ENCODE measurements around the gene DIPK1A.
"Not testable (repeated sequence)": the region's sequence is repeated elsewhere in the genome, so short reads cannot be mapped to it uniquely, and the experiment has no call there.

The DIPK1A gene

DNA sequence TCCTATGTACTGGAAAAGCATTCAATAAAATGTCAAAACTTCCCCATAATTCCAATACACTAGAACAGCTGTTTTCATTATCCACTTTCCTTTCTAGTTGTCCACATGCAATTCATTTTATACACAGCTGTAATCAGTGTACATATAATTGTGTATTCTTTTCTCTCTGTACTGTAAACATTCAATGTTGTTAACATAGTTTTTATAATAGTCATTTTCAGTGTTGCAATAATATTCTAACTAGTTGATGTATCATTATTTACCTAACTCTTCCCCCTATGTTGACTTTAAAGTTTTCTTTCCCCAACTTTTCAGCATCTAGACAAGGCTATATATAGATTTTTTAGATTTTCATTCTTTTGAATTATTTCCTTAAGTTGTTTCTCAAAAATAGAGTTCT lies 44.4 kb downstream of the DIPK1A start:
- DNase-seq (ENCODE audit: low spot score) = no peak

DNA sequence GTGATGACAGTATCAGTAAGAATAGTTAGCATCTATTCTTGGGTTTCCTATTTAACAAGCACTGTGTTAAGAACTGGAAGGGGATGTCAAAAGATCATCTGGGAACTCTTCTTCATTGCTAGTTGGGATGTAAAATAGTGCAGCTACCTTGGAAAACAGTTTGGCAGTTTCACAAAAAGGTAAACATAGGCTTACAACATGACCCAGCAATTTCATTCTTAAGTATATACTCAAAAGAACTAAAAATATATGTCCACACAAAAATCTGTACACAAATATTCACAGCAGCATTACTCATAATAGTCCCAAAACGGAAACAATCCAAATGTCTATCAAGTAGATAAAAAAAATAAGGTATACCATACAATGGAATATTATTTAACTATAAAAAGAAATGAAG lies 45.7 kb downstream of the DIPK1A start:
- no peak for DNase-seq (ENCODE audit: low spot score)

GRCh38 chr1:92913093-92913819 lies 48.0 kb downstream of the DIPK1A start:
- no peak for DNase-seq (ENCODE audit: low spot score)

GRCh38 chr1:92910081-92910480 lies 51.2 kb downstream of the DIPK1A start:
- no peak for DNase-seq (ENCODE audit: low spot score)

GRCh38 chr1:92909321-92909720 lies 51.9 kb downstream of the DIPK1A start:
- DNase-seq (ENCODE audit: low spot score) = no peak

DNA sequence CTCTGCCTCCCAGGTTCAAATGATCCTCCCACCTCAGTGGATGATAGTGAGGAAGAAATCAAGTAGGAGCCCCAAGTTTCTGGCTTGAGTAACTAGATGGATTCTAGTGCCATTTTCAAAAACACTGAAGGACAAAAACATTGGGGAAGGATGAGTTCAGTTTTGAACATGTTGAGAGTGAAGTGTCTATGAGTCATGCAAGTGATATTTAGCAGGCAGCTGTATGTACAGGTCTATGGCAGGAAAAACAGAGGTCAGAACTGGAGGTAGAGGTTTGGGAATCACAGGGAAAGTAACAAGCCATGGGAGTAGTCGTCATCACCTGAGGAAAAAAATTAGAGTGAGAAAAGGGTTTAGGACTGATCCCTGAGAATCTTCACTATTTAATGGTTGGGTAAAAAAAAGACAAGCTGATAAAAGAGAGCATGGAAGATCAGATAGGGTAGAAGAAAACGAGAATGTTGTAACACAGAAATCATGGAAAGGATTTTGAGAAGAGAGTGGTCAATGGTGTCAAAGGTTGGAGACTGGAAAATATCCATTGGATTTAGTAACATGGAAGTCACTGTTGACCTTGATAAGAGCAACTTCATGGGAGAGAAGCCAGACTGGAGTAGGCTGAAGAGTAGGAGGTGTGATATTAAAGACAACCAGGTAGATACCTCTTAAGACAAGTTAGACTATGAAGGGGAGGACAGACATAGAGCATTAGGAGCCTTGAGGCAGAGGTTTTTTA lies 53.1 kb downstream of the DIPK1A start:
- DNase-seq (ENCODE audit: low spot score) = no peak

GRCh38 chr1:92903765-92904164 lies 57.5 kb downstream of the DIPK1A start:
- no peak for DNase-seq (ENCODE audit: low spot score)

DNA sequence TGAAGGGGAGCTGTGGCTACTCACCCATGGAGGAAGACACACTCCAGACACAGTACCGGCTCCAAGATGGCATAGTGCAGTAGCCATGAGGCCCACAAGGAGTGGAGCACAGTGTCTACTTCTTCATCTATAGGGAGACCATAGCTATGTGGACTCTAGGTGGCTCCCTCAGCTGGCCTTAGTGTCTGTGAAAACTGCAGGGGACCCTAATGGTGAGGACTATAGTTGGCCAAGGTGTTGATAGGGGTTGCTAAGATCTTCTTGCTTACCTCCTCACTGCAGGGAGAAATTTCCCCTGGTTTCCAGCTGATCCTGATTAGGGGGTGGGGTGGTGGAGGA lies 58.9 kb downstream of the DIPK1A start:
- DNase-seq (ENCODE audit: low spot score) = no peak

DNA sequence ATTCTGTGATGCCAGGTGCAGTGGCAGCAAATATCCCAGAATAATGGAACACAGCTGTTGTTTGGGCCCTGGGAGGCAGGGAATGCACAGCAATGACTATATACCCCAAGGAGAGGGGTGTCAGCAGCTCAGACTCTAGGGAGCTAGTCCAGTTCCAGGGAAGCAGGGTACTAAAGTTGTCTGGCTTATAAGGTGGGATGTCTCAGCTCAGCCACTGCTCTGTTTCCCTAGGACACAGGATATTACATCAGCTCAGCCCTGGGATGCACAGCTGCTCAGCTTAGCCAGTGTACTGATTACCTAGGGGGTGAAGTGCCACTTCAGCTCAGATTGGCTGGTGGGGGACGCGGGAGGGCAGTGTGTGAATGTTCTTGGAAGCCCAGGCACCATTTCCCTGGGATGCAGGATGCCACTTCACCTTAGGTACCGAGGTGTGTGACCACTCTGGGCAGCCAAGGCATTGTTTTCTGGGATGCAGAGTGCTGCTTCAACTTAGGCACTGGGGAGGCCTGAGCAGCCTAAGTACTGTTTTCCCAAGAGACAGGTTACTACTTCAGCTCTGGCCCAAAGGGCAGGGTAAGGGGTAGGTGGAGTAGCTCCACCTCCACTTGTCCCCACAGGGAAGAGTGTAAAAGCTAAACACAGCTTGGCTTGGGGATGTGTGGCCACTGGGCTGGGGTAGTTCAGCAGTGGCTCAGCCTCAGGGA lies 59.4 kb downstream of the DIPK1A start:
- DNase-seq (ENCODE audit: low spot score) = no peak

GRCh38 chr1:92901126-92901525 lies 60.1 kb downstream of the DIPK1A start:
- DNase-seq (ENCODE audit: low spot score) = no peak

- DNase-seq (ENCODE audit: low spot score) = no peak
Measured at GRCh38 chr1:92900539-92900938, 60.7 kb downstream of the DIPK1A start.

- no peak for DNase-seq (ENCODE audit: low spot score)
Measured at GRCh38 chr1:92899780-92900179, 61.5 kb downstream of the DIPK1A start.

DNA sequence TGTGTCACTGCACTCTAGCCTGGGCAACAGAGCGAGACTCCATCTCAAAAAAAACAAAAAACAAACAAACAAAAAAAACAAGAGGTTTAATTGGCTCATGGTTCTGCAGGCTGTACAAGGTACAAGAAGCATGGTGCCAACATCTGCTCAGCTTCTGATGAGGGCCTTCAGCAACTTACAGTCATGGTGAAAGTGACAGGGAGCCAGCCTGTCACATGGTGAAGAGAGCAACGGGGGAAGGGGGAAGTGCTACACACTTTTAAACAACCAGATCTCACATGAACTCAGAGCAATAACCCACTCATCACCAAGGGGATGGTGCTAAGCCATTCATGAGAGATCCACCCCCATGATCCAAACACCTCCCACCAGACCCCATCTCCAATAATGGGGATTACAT lies 63.2 kb downstream of the DIPK1A start:
- not testable (repeated sequence) for DNase-seq (ENCODE audit: low spot score)

GRCh38 chr1:92887465-92887864 lies 73.8 kb downstream of the DIPK1A start:
- DNase-seq (ENCODE audit: low spot score) = no peak

DNA sequence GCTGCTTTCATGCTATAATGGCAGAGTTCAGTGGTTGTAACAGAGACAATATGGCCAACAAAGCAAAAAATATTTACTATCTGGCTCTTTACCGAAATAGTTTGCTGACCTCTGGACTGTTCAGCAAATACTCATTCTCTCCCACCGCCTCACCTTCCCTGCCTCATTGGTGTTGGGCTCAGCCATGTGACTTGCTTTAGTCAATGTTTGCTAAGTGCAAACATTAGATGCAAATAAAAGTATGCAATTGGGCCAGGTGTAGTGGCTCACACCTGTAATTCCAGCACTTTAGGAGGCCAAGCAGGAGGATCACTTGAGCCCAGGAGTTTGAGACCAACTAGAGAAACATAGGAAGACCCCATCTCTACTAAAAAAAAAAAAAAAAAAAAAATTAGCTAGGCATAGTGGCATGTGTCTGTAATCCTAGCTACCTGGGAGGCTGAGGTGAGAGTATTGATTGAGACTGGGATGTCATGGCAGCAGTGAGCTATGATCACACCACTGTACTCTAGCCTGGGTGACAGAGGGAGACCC lies 74.3 kb downstream of the DIPK1A start:
- no peak for DNase-seq (ENCODE audit: low spot score)

DNA sequence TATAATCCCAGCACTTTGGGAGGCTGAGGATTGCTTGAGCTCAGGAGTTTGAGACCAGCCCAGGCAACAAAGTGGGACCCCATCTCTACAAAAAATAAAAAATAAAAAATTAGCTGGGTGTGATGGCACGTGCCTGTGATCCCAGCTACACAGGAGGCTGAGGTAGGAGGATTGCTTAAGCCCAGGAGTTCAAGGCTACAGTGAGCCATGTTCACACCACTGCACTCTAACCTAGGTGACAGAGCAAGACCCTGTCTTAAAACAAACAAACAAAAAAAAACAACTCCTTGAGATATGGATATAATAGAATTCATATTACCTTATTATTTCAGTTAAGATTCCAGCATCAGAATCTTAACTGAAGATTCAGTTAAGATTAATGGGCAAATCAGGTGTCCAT lies 77.1 kb downstream of the DIPK1A start:
- DNase-seq (ENCODE audit: low spot score) = no peak

DNA sequence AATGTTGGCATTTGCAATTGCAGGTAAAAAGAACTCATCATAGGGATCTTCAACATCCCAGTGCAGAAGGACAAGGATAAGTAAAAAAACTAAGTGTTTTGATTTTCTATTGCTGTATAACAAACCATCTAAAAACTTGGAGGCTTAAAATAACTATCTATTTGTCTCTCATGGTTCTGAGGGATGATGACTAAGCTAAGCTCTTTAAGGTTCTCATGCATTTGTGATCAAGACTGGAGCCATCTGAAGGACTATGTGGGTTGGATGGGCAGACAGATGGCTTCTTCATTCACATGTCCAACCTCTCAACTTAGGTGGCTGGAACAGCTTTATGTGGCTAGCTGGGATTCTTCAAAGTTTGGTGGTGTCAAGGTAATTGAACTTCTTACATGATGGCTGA lies 78.0 kb downstream of the DIPK1A start:
- DNase-seq (ENCODE audit: low spot score) = no peak

- no peak for DNase-seq (ENCODE audit: low spot score)
Measured at GRCh38 chr1:92882819-92883218, 78.4 kb downstream of the DIPK1A start.

DNA sequence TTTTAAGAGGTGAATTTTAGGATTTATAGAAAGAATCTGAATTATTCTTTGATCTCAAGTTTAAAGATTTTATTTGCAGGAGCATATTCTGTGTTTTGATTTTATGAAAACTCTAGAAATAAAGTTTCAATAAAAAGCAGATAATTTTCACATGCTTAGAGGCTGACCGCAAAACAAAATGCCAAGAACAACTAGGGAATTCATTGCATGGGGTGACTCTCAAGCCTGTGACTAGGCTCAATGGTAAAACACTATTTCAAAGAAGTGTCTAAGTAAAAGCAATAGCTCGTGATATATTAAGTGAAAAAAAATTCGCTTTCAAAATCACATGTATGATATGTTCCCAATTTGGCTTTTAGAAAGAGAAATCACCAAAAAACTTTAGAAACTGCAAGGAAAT lies 79.9 kb downstream of the DIPK1A start:
- no peak for DNase-seq (ENCODE audit: low spot score)

GRCh38 chr1:92879316-92879968 lies 81.8 kb downstream of the DIPK1A start:
- DNase-seq (ENCODE audit: low spot score) = no peak

GRCh38 chr1:92877792-92878191 lies 83.5 kb downstream of the DIPK1A start:
- no peak for DNase-seq (ENCODE audit: low spot score)

DNA sequence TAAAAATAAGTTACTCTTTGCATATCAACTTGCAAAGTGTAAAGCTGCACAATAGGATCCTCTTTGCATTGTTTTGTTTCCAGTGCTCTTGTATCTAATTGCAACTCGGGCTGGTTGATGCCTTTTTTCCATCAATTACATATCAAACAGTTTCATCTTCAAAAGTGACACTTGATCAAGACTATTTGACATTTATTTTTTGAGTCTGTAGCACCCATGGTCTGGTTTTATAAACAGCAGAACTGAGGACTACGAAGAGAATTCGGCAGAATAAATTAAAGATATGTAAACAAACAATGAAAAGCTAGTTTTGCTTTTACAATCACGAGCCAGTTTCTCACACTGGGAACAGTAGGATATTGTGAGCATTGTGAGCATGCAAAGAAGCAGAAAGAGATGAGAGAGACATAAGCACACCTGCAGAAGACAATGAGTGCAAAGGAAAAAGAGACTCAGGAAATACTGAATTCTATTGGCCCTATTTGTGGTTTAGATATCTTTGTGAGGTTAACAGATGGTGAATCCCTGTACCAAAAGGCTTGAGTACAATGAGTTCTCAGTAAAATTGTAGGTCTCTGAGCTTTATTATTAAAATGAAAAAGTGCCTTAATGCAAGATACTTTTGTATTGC lies 84.1 kb downstream of the DIPK1A start:
- no peak for DNase-seq (ENCODE audit: low spot score)
